NB4 (cell line): Measurements from ENCODE around the gene SCAMP3.

ENCODE experiments used
- MYC ChIP-seq: IDR thresholded peaks from 2 replicates; pipeline ENCODE4 v1.6.1; 2011; ENCODE audit warnings: low read depth, low read length
- POLR2A ChIP-seq: IDR thresholded peaks from 2 replicates; pipeline ENCODE4 v1.6.1; 2011; ENCODE audit warnings: mild to moderate bottlenecking; ENCODE audit not compliant: insufficient read length; ENCODE audit errors: extremely low read depth
- TF ChIP-seq, protein P1 (sequence below): IDR thresholded peaks from one replicate; pipeline ENCODE4 v1.5.1; 2012; ENCODE audit warnings: low read depth, low read length
- TF ChIP-seq, protein P2 (sequence below): IDR thresholded peaks from 2 replicates; pipeline ENCODE4 v1.6.1; 2011; ENCODE audit warnings: low read depth, low read length

DNA sequence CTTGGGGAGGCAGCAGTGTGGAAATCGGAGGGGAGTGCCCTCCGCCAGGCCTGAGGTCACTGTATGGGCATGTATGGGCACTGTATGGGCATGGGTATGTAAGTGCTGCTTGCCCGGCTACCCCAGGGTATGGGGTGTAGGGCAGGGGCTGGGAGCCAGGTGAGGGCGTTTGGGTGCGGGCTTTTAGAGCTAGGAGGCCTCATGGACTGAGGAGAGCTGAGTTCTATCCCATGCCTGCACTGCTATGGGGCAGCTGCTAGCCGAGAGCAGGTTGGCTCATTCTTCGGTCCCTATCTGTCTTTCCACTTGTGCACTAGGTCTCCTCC lies 33.7 kb upstream of the SCAMP3 start:
- TF ChIP-seq, protein P1, sequence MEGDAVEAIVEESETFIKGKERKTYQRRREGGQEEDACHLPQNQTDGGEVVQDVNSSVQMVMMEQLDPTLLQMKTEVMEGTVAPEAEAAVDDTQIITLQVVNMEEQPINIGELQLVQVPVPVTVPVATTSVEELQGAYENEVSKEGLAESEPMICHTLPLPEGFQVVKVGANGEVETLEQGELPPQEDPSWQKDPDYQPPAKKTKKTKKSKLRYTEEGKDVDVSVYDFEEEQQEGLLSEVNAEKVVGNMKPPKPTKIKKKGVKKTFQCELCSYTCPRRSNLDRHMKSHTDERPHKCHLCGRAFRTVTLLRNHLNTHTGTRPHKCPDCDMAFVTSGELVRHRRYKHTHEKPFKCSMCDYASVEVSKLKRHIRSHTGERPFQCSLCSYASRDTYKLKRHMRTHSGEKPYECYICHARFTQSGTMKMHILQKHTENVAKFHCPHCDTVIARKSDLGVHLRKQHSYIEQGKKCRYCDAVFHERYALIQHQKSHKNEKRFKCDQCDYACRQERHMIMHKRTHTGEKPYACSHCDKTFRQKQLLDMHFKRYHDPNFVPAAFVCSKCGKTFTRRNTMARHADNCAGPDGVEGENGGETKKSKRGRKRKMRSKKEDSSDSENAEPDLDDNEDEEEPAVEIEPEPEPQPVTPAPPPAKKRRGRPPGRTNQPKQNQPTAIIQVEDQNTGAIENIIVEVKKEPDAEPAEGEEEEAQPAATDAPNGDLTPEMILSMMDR, result no peak
- TF ChIP-seq POLR2A (no peak), MYC (no peak)
- TF ChIP-seq, protein P2, sequence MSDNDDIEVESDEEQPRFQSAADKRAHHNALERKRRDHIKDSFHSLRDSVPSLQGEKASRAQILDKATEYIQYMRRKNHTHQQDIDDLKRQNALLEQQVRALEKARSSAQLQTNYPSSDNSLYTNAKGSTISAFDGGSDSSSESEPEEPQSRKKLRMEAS, result no peak
